GM19193 (cell line): ENCODE data around the gene ABR.

Experiments
- POLR2A ChIP-seq: IDR thresholded peaks from 4 replicates; pipeline ENCODE4 v1.6.1; 2011; ENCODE audit not compliant: insufficient read depth, insufficient read length; ENCODE audit errors: extremely low read depth

ABR gene

DNA sequence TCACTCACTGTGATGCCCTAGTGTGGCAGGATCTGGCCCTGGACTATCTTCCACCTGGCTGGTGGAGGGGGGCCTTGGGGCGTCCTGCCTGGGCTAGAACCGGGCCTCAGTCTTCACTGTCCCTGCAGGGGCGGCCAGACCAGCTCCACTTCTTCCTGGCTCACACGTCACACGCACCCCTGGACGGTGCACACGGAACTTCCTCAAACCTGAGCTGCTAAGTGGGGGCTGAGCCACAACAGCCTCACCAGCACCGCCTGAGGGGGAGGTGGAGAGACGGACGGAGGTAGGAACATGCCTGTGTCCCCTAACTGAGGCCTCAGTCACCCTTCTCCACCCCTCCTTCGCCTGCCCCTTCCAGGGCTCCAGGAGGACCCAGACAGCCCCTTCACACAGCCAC is 146.3 kb downstream of the ABR start:
- no peak for TF ChIP-seq POLR2A

DNA sequence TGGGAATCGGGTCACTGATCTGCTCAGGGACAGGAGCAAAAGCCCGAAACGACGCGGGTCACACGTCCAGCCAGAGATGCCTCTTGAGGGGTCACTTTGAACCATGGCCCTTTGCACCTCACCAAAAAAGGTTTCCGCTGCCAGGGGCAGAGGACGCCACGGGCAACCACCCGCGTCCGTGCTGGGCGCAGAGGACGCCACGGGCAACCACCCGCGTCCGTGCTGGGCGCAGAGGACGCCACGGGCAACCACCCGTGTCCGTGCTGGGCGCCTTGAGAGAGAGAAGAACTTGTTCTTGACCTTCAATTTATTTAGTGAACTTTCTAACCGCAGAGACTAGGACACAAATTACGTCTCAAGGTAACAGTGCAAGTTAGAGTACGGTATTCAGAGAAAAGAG is 147.4 kb downstream of the ABR start:
- TF ChIP-seq POLR2A, result no peak

DNA sequence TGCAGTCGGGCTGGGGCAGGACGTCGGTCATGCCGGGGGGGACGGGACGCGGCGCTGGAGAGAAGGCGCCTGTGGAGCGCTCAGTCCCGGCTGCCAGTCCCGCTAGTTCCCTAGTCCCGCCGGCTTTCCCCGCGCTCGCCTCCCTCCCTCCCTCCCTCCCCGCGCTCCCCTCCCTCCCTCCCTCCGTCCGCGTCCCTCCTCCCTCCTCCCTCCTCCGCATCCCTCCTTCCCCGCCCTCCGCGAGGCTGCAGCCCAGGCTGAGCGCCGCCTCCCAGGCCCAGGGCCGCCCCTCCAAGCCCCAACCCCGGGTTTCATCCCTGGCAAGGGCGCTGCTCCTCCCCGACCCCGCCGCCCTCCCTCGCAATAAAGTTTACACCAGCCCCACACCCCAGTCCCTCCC is 148.1 kb downstream of the ABR start:
- TF ChIP-seq POLR2A, result no peak

DNA sequence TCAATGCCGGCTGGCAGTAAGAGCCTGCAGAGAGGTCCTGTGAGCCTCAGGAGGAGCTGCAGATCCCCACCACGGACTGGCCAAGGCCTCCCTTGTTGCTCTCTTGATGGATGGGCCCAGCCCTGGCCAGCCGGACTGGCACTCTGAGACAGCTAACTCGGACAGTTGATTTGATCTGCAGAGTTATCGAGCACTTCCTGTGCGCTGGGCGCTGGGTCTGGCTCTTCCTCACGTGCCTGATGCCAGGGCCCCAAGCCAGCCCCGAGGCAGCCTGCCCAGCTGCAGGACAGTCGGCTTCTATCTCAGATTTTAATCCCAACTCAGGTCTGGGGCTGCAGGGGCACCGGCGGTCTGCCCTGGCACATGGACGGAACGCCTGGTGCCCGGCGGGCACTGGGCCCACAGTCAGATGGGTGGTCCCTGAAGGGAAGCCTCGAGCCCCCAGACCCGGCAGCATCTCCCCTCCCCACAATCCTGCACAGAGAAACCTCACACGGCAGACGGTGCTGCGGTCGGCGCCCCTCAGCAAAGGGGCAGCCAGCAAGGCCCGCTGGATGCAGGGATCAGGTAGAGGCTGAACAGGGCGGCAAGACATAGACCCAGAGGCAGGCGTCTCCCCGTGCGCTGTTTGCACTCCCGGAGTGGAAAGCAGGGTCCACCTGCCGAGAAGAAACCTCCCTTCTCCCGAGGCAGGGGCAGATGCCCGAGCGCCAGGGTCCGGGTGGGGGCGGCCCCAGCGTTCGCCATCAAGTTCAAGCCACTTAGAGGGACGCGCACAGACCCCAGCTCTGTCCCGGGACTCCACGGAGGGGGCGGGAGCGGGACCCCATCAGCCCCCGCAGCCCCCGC is 148.9 kb downstream of the ABR start:
- TF ChIP-seq POLR2A, result no peak

DNA sequence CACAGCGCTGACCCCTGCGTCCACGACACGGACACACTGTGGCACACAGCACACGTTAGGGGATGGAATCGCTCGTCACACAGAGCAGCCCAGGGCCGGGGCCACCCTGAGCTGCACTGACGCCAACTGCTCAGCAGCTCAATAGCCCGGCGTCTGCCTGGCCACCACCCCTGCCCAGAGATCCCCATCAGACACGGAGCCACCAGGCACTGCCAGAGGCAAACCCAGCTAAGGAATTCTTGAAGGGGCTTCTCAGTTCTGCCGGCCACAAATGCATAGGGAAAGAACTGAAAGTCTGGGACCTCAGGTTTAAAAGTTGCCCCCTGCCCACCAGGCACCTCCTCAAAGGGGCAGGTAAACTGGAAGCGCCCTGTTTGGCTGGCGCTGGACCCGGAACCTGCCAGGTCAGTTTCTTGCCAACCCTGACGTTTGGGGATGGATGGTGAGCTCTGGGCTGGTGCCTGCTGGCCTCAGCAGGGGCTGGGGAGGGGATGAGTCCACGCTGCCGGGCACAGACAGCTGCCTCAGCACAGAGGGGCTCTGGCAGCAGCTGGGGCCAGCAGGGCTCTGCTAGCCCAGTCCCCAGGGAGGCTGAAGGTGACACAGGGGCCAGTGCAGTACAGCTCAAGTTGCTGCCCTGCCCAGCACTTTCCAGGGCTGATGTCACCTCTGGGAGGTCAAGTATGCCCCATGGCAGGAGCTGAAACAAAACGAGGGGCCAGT is 149.7 kb downstream of the ABR start:
- no peak for TF ChIP-seq POLR2A

DNA sequence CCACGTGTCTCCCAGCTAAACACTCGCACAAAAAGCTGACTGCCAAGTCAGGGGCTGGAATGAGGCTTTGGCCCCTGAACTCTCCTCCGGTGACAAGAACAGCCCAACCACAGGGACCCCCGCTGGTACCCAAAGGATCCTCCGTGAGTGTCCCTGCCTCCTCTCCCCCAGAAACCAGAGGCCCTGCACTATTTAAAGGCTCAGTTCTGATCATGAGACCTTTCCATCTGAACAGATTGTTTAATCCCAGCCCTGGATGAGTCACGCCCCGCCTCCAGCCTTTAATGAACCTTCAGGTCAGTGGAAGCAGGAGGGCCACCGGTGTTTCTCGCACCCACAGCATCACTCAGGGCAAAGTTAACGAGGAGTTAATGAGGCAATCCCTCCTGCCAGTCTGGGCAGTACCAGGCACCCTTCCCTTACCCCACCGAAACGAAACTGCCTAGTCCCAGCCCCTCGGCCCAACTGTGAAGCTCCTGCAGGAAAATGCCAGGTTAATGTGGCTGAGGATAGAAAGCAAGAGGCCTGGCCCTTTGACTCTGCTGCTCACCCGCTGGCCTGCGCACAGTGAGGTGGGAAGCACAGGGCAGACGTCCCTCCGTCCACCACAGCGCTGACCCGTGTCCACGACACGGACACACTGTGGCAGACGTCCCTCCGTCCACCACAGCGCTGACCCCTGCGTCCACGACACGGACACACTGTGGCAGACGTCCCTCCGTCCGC is 150.4 kb downstream of the ABR start:
- no peak for TF ChIP-seq POLR2A

DNA sequence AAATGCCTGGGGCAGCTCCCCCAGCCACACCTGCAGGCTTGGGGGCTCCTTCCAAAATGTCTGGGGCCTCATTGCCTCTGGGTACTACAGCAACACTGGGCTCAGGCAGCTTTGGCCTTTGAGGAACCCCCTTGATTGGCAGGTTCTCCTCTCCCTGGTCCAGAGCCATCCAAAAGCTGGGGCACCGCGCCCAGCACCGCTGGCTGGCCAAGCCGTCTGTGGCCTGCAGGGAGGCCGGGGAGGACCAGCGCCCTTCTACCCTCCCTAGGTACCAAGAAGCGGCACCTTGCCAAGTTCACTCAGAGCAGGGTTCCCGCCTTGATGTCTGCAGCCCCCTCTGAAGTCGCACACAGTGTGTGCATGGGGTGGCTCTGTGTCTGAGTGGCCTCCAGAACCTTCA is 152.7 kb downstream of the ABR start:
- no peak for TF ChIP-seq POLR2A

DNA sequence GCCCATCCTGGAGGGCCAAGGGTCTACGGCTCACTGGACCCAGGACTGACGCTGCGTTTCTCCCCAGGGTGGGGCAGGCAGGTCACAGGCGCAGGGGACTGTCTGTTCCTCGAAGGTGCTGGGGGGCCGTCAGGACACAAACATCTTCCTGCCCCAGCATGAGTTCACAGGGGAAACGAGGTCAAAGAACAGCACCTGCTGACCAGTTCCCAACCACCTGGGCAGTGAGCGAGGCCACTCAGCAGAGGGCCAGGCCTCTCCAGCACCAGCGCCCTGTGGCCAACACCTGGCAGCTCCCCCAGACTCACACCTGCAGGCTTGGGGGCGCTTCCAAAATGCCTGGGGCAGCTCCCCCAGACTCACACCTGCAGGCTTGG is 153.2 kb downstream of the ABR start:
- TF ChIP-seq POLR2A, result no peak

DNA sequence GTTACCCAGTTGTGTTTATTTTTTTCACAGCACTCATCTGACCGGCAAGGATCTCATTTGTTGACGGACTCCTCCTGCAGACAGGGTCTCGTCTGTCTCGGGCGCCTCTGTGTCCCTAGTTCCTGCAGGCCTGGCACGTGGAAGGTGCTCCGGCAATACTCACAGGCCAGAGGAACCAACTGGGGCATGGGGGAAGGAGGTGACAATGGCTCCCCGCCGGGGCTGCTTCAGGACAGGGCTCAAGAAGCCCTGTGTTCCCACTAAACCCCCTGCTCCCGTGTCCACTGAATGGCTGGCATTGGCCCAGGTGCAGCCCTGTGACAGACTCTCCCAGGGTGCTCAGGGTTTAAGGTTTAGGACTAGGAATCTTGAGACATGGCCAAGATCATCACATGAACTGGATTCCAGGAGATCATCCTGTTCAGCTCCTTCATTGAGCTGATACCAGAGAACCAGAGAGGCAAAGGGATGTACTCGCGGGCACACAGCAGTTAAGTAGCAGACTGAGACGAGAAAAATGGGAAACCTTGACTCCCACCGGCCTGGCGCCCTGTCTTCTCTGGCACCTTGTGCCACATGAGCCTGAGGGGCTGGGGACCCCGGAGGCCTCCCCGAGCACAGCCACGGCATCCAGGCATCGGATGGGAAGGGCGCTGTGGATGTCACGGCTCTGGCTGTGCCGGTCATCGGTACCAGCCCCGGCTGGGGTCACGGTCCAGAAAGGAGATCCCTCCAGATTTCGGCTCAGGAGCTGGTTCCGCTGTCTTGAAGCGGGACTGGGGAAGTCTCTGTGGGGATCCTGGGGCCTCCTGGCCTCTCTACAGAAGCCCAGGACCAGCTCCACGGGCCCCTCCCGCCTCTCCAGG is 153.8 kb downstream of the ABR start:
- TF ChIP-seq POLR2A, result no peak

DNA sequence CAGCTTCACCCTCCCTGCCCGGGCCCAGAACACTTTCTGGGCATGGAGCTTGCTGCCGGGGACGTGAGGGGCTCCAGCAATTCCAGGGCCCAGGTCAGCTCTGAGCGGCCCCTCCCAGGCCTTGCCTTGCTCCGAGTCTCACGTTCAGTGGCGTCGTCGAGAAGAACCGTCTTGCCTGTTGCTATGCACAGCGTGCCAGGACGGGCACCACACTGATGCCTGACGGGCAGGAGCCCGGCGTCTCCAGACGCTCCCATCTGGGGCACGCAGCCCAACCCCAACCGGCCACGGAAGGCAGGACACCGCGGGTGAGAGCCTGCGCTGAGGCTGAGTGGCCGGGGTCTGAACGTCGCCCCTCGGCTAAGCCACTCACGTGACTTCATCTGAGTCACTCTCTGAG is 155.7 kb downstream of the ABR start:
- TF ChIP-seq POLR2A, result no peak

DNA sequence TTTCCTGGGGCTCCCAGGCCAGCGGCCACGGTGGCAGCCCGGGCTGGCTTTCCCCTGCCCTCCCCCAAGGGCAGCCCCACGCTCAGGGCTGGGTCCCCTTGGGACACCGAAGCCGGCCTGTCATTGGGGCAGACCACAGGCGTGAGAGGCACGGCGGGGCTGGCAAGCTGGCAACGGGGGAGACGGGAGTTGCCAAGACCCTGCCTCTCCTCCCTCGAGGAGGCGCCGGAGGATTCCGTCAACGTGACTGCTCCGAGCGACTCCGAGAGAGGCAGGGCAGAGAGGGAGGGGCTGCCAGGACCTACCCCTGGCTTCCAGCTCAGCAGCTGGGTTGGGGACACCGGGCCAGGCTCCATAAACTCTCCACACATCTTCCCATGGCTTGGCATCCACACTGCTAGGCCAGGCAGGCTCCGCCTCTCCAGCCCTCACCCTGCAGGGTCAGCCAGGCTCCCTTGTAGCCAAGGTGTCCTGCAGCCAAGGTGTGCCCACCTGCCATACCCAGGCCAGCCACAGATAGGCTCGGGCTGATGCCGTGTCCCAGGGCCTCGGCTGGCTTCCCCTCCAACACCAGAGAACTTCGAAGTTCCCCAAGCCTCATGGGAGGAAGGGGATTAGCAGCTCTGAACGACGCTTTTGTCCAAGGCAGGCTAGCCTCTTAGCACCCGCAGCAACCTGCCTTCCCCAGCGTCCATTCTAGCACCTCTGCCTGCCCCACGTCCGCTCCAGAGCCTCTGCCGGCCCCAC is 157.3 kb downstream of the ABR start:
- TF ChIP-seq POLR2A, result no peak

DNA sequence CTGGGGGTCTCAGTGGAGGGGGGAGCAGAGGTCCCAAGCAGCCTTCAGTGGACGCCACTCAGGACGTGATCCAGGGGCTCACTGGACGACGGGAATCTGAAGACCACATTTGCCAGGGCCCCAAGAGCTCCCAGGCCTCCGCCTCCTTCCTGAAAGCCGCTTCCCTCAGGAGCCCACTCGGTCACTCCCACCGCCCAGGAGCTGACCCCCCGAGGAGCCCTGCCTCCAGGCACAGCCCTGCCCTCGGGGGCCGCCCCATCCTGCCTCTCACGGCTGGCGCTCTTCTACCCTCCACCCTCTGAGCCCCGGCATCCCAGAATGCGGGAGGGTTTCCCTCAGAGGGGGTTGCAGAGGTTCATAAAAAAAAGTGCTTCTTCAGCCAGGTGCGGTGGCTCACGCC is 158.6 kb downstream of the ABR start:
- no peak for TF ChIP-seq POLR2A

DNA sequence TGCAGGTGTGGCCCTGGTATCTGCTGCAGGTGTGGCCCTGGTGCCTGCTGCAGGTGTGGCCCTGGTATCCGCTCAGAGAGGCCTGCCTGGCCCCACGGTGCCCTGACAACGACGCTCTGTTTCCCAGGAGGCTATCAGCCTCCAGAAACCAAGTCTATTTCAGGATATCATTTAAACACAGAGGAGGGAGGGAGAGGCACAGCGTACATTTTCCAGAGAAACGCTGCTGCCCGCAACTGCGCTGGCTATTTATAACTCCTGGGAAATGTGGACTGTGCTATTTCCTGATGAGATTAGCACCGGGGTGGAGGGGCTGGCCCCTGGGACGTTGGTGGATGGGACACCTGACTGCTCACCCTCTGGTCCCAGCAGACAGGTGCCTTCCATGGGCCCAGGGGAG is 160.3 kb downstream of the ABR start:
- TF ChIP-seq POLR2A, result no peak

DNA sequence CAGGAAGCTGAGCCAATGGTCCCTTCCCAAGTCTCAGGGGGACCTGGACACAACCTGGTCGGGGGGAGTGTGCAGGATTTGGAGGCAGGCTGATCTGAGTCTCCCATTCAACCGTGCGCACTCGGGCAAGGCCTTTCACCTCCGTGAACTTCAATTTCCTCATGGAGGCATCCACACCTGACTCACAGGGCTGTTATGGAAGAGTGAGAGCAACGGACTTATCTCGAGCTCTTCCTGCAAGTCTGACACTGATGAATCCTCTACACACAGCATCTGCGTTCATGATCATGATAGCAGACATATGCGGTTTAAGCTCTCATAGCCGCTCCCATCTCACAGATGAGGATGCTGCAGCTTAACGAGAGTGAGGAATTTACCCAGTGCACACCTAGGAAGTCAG is 161.2 kb downstream of the ABR start:
- TF ChIP-seq POLR2A, result no peak

DNA sequence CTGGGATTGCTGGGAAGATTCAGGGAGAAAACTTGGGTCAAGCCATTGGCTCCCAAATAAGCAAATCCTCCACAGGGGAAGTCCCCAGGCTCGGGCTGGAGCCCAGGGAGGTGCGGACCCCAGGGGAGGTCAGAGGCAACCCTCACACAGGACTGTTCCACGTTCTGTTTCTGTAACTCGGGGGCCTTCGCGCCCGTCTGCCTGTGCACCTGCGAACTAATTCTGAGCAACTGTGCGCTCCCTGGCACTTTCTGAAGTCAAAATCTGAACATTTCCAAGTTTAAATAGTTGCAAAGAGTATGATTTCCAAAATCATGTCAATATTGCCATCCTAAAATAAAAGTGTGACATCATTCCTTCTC is 166.1 kb downstream of the ABR start:
- TF ChIP-seq POLR2A, result no peak
